Measurements from ENCODE around the gene SEPSECS.
"Not testable (repeated sequence)": the region's sequence is repeated elsewhere in the genome, so short reads cannot be mapped to it uniquely, and the experiment has no call there.

SEPSECS gene

DNA sequence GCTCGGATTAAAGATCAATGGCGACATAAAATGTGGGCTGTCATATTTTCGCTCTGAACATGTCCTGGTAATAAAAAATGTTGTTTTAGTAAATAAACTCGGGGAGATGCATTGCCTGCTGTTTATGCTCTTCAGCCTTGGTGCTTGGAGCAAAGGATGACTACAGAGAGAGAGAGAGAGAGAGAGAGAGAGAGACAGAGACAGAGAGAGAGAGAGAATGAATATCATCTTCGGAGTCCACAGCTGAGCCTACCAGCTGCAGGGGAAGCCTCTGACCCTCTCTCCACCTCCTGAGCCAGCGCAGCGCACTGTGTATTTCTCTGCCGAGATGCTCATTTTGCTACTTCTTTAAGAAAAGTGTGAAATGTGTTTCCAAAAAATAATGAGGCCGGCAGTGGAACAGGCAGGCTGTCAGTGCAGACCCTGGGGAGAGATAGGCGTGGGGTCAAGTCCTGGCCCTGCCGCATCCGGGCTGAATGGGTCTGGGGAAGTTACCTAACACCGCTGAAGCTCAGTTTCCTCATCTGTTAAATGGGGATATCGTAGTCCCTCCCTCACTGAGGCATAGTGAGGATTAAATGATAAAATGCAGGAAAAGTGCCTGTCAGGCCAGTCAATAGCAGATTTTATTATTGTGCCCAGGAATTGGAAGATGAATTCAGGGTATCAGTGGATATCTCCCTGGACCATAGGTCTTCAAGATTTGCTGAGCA is 71.0 kb downstream of the SEPSECS start:
- no peak overlapping the region for H3K27ac Mint-ChIP-seq
- H3K36me3 Mint-ChIP-seq (ENCODE audit: low read depth) = no peaks in the 10 kb centered on the region
- DNase-seq = no peak
- peaks cover 67% of the 10 kb centered on the region for H3K27me3 Mint-ChIP-seq
- H3K9me3 Mint-ChIP-seq = peaks cover 7% of the 10 kb centered on the region
- H3K4me1 Mint-ChIP-seq (ENCODE audit: low read depth) = peaks cover 11% of the 10 kb centered on the region
- H3K4me3 Mint-ChIP-seq = peak overlapping the region; percentile 45

GRCh38 chr4:25088093-25088952 is 71.9 kb downstream of the SEPSECS start:
- Mint-ChIP-seq H3K27ac (no peak overlapping the region), H3K36me3 (ENCODE audit: low read depth) (no peaks in the 10 kb centered on the region), H3K9me3 (peaks cover 5% of the 10 kb centered on the region), H3K27me3 (peaks cover 67% of the 10 kb centered on the region), H3K4me1 (ENCODE audit: low read depth) (peaks cover 11% of the 10 kb centered on the region), H3K4me3 (peak overlapping the region; percentile 45)
- DNase-seq = peak; percentile 30

GRCh38 chr4:25085671-25086070 is 74.6 kb downstream of the SEPSECS start:
- peaks cover 11% of the 10 kb centered on the region for H3K4me1 Mint-ChIP-seq (ENCODE audit: low read depth)
- H3K27ac Mint-ChIP-seq = no peak overlapping the region
- peaks cover 68% of the 10 kb centered on the region for H3K27me3 Mint-ChIP-seq
- no peaks in the 10 kb centered on the region for H3K36me3 Mint-ChIP-seq (ENCODE audit: low read depth)
- no peak for DNase-seq
- H3K4me3 Mint-ChIP-seq = no peak overlapping the region
- H3K9me3 Mint-ChIP-seq = no peaks in the 10 kb centered on the region

- not testable (repeated sequence) for DNase-seq; H3K36me3 Mint-ChIP-seq (ENCODE audit: low read depth); H3K4me1 Mint-ChIP-seq (ENCODE audit: low read depth); H3K4me3 Mint-ChIP-seq; H3K9me3 Mint-ChIP-seq; H3K27ac Mint-ChIP-seq
- peaks cover 55% of the 10 kb centered on the region for H3K27me3 Mint-ChIP-seq
Observed at GRCh38 chr4:25083441-25083840, 76.8 kb downstream of the SEPSECS start.

DNA sequence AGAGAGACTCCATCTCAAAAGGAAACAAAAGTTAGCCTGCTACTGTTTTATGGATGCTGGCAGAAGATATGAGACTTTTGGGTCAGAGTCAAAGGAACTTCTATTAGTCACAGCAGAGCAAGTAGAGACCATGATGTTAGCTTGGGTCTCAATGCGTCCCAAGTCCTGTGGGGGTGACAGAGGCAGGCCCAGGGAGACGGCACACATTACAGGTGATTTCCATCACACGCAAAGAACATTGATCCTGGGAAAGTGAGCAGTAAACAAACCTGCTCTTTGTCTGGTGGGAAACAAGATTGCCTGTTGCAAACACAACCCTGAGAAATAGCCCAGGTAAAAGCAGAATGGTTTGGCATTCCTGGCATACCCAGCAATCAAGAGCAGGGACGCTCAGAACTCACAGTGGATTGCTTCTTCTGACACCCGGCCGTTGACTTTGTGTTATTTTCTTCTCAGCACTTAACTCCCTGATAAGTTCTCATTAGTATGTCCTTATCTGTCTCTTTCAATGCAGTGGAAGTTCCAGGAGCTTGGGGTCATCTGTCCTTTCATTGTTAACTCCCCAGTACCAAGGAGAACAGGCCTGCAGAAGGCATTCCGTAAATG is 78.3 kb downstream of the SEPSECS start:
- no peaks in the 10 kb centered on the region for H3K36me3 Mint-ChIP-seq (ENCODE audit: low read depth)
- H3K9me3 Mint-ChIP-seq = no peaks in the 10 kb centered on the region
- no peak overlapping the region for H3K4me3 Mint-ChIP-seq
- no peaks in the 10 kb centered on the region for H3K4me1 Mint-ChIP-seq (ENCODE audit: low read depth)
- H3K27ac Mint-ChIP-seq = no peak overlapping the region
- H3K27me3 Mint-ChIP-seq = peaks cover 48% of the 10 kb centered on the region
- no peak for DNase-seq

DNA sequence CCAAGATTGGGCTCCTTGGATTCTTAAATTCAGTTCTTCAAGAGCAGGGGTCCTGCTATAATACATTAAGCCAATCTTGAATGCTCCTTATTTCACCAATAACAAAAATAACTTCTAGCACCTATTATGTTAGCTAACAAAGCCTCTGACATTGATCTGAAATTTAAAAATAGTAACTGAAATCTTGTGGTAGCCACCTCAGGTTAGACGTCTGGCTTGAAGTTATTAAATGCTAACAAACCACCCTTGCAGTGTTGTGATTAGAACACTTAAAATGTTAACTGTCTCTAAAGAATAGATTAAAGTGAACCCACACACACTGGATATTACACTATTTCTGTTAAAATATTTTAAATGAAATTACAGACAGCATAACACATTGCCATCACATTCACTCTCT is 79.7 kb downstream of the SEPSECS start:
- DNase-seq = no peak
- no peaks in the 10 kb centered on the region for H3K9me3 Mint-ChIP-seq
- no peaks in the 10 kb centered on the region for H3K4me1 Mint-ChIP-seq (ENCODE audit: low read depth)
- no peak overlapping the region for H3K4me3 Mint-ChIP-seq
- H3K36me3 Mint-ChIP-seq (ENCODE audit: low read depth) = no peaks in the 10 kb centered on the region
- peaks cover 35% of the 10 kb centered on the region for H3K27me3 Mint-ChIP-seq
- H3K27ac Mint-ChIP-seq = no peak overlapping the region

DNA sequence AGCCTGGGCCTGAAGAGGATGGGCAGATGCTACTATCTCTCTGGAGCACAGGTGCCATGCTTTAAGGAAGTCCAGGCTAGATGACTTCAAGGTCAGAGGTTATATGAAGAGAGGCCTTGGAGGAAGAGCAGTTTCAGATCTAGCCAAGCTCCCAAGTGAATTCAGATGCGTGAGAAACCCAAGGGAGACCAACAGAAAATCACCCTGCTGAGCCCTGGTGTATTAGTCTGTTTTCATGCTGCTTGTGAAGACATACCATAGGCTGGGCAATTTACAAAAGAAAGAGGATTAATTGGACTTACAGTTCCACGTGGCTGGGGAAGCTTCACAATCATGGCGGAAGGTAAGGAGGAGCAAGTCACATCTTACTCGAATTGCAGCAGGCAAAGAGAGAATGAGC is 81.7 kb downstream of the SEPSECS start:
- Mint-ChIP-seq H3K27me3 (peaks cover 31% of the 10 kb centered on the region), H3K36me3 (ENCODE audit: low read depth) (no peaks in the 10 kb centered on the region), H3K4me3 (no peak overlapping the region), H3K27ac (no peak overlapping the region), H3K4me1 (ENCODE audit: low read depth) (no peaks in the 10 kb centered on the region), H3K9me3 (no peaks in the 10 kb centered on the region)
- no peak for DNase-seq

DNA sequence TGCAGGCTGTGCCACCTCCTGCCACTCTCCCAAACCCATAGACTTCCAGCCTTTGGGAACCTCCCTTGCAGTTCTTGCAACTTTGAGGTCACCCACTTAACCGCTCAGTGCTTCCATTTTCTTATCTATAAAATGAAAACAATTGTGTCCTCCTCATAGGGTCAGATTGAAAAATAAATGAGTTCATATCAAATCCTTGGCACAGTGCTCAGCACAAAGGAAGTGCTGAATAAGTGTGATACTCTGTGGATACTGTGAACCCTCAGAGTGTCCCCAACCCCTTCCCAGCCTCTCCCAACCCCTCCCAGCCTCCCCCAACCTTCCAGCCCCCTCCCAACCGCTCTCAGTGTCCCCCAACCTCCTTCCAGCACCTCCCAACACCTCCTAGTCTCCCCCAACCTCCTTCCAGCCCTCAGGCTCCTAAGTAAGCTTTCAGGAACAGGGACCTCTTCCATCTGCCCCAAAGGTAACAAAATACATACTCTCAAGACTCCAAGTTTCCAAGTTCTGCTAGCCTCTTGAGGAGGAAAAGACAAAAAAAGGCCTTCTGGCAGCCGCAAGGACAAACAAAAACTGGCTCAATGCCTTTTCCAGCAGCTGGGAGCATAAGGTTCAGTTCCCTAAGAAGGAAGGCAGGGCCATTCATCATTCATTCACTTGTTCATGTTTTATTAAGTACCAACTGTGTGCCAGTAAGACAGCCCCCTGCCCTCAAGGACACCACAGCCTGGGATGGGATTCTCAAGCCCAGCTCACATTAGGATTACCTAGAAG is 83.4 kb downstream of the SEPSECS start:
- H3K27me3 Mint-ChIP-seq = peaks cover 24% of the 10 kb centered on the region
- H3K4me1 Mint-ChIP-seq (ENCODE audit: low read depth) = no peaks in the 10 kb centered on the region
- no peak for DNase-seq
- no peak overlapping the region for H3K27ac Mint-ChIP-seq
- peaks cover 2% of the 10 kb centered on the region for H3K9me3 Mint-ChIP-seq
- H3K36me3 Mint-ChIP-seq (ENCODE audit: low read depth) = no peaks in the 10 kb centered on the region
- H3K4me3 Mint-ChIP-seq = no peak overlapping the region

- no peaks in the 10 kb centered on the region for H3K36me3 Mint-ChIP-seq (ENCODE audit: low read depth)
- H3K27me3 Mint-ChIP-seq = peaks cover 28% of the 10 kb centered on the region
- H3K27ac Mint-ChIP-seq = no peak overlapping the region
- H3K9me3 Mint-ChIP-seq = peaks cover 2% of the 10 kb centered on the region
- H3K4me1 Mint-ChIP-seq (ENCODE audit: low read depth) = no peaks in the 10 kb centered on the region
- no peak overlapping the region for H3K4me3 Mint-ChIP-seq
- DNase-seq = no peak
Observed at GRCh38 chr4:25075851-25076250, 84.4 kb downstream of the SEPSECS start.

- H3K9me3 Mint-ChIP-seq = peaks cover 2% of the 10 kb centered on the region
- peaks cover 31% of the 10 kb centered on the region for H3K27me3 Mint-ChIP-seq
- no peak overlapping the region for H3K27ac Mint-ChIP-seq
- H3K4me3 Mint-ChIP-seq = no peak overlapping the region
- H3K4me1 Mint-ChIP-seq (ENCODE audit: low read depth) = no peaks in the 10 kb centered on the region
- no peak for DNase-seq
- H3K36me3 Mint-ChIP-seq (ENCODE audit: low read depth) = no peaks in the 10 kb centered on the region
Observed at GRCh38 chr4:25075129-25075528, 85.1 kb downstream of the SEPSECS start.

GRCh38 chr4:25070545-25070944 is 89.7 kb downstream of the SEPSECS start:
- peaks cover 33% of the 10 kb centered on the region for H3K27me3 Mint-ChIP-seq

More at GRCh38 chr4:25070545-25070944, 89.7 kb downstream of the SEPSECS start:
- DNase-seq = no peak
- Mint-ChIP-seq H3K36me3 (ENCODE audit: low read depth) (no peaks in the 10 kb centered on the region), H3K4me3 (no peak overlapping the region), H3K27ac (no peak overlapping the region), H3K9me3 (peaks cover 2% of the 10 kb centered on the region), H3K4me1 (ENCODE audit: low read depth) (no peaks in the 10 kb centered on the region)
